H1 (cell line): Measurements from ENCODE around the gene FXYD7. TPM values are rescaled to one million over a fixed set of nuclear protein-coding genes. Genes with fewer than 3 reads are reported as not detected.

Source experiments
- CHD2 ChIP-seq: IDR thresholded peaks from 2 replicates; pipeline ENCODE4 v1.6.1; 2012; ENCODE audit warnings: low read length, improper control_type of control experiment
- GTF2F1 ChIP-seq: IDR thresholded peaks from 2 replicates; pipeline ENCODE4 v1.6.1; 2012; ENCODE audit warnings: low read depth, low read length, improper control_type of control experiment, borderline replicate concordance
- JUN ChIP-seq: IDR thresholded peaks from 2 replicates; pipeline ENCODE4 v1.6.1; 2011; ENCODE audit warnings: low read depth, mild to moderate bottlenecking, improper control_type of control experiment, low read length
- JUND ChIP-seq: IDR thresholded peaks from 2 replicates; pipeline ENCODE4 v1.6.1; 2011; ENCODE audit warnings: mild to moderate bottlenecking, improper control_type of control experiment, low read length
- KDM1A ChIP-seq: fragments of 200-600, 300-600 bp; sonication (generic); IDR thresholded peaks from 2 replicates; pipeline ENCODE4 v1.7.1; 2016; ENCODE audit warnings: mild to moderate bottlenecking, low read length, borderline replicate concordance
- MAFK ChIP-seq: IDR thresholded peaks from 2 replicates; pipeline ENCODE4 v1.6.1; 2012; ENCODE audit warnings: low read depth, mild to moderate bottlenecking, improper control_type of control experiment, low read length
- SP2 ChIP-seq: IDR thresholded peaks from 2 replicates; pipeline ENCODE4 v1.6.1; 2012; ENCODE audit warnings: mild to moderate bottlenecking, low read length, inconsistent platforms
- TAF1 ChIP-seq: IDR thresholded peaks from 2 replicates; pipeline ENCODE4 v1.6.1; 2011; ENCODE audit warnings: mild to moderate bottlenecking, low read depth, low read length
- polyA plus RNA-seq, 7 experiments: library from polyadenylated mRNA; depleted of rRNA in 3 of 7; stranded (reverse) in 5 of 7; unstranded in 2 of 7; fragments of >200 nt in 5 of 7; fragments of 200-250 nt in 2 of 7; gene quantifications; 1 replicate in 5 of 7; 2 replicates in 1 of 7; 4 replicates in 1 of 7; pipeline versions ENCODE4 v1.2.1 to v1.2.3, GENCODE V29; 2011 to 2013; ENCODE audit warnings: missing spikeins in 2 of 7, mixed read lengths in 2 of 7
- total RNA-seq: library from RNA; stranded (reverse); fragmentation: NEBNext Ultra II Directional; extraction: Animal tissue kit (Norgen Biotek cat#: 25700); gene quantifications from 2 replicates; pipeline ENCODE4 v1.2.1, GENCODE V29; 2021

Gene FXYD7
- total and polyA plus RNA-seq, 2 of the 8 experiments (the other 6 are each of a cell fraction or from before 2014, with no cell fraction given), result 12.1 to 14.3 TPM

GRCh38 chr19:35184267-35184666, 41.2 kb downstream of the FXYD7 start (continued):
- no peak for TF ChIP-seq SP2
- TF ChIP-seq MAFK, result no peak
- no peak for TF ChIP-seq CHD2
- TF ChIP-seq KDM1A, result no peak
- TF ChIP-seq TAF1, result no peak
- TF ChIP-seq GTF2F1, result no peak
- no peak for TF ChIP-seq JUN
- no peak for TF ChIP-seq JUND
